ENCODE data around the gene NPEPL1.

GRCh38 chr20:58714340-58714922, 21.8 kb downstream of the NPEPL1 start:
- TF ChIP-seq CTCF (IDR thresholded peaks at IDR 0.05), result no peak
- no peak for TF ChIP-seq POLR2A (IDR thresholded peaks at IDR 0.05)
- no peak for TF ChIP-seq EP300 (IDR thresholded peaks at IDR 0.05)
- no peak for TF ChIP-seq POLR2AphosphoS5 (IDR thresholded peaks at IDR 0.05)
